ENCODE results near the gene FBXO15.
A peak's percentile ranks its signal among the peaks of the same experiment; 100 is the strongest.

Gene FBXO15

GRCh38 chr18:74147779-74148542, at the start of gene FBXO15, which contains the start of gene TIMM21:
FBXO15 (minus strand) TSS chr18:74147834; CDS start chr18:74147785, 49 bp downstream.
TIMM21 (plus strand) TSS chr18:74148523; CDS start chr18:74148809, 286 bp downstream.
- DNase-seq, result peak; percentile 96

GRCh38 chr18:74196220-74197119, 48.8 kb upstream of the FBXO15 start:
- peak; percentile 50 for DNase-seq

GRCh38 chr18:74194691-74195090, 47.1 kb upstream of the FBXO15 start:
- no peak for DNase-seq

- DNase-seq, result no peak
Observed at GRCh38 chr18:74191577-74191976, 43.9 kb upstream of the FBXO15 start.

- DNase-seq, result no peak
Observed at GRCh38 chr18:74190086-74190485, 42.5 kb upstream of the FBXO15 start.

GRCh38 chr18:74186661-74187060, 39.0 kb upstream of the FBXO15 start:
- DNase-seq, result no peak

- DNase-seq, result no peak
Observed at GRCh38 chr18:74185860-74186259, 38.2 kb upstream of the FBXO15 start.

- DNase-seq, result no peak
Observed at GRCh38 chr18:74184875-74185274, 37.2 kb upstream of the FBXO15 start.

GRCh38 chr18:74183130-74183529, 35.5 kb upstream of the FBXO15 start:
- DNase-seq, result peak; percentile 9

GRCh38 chr18:74182335-74182734, 34.7 kb upstream of the FBXO15 start:
- DNase-seq, result no peak

- no peak for DNase-seq
Observed at GRCh38 chr18:74179623-74180199, 32.1 kb upstream of the FBXO15 start.

- DNase-seq, result no peak
Observed at GRCh38 chr18:74178884-74179283, 31.2 kb upstream of the FBXO15 start.

- DNase-seq, result no peak
Observed at GRCh38 chr18:74175658-74176057, 28.0 kb upstream of the FBXO15 start.

- DNase-seq, result no peak
Observed at GRCh38 chr18:74173434-74173750, 25.8 kb upstream of the FBXO15 start.

GRCh38 chr18:74172697-74173433, 25.2 kb upstream of the FBXO15 start:
- DNase-seq, result no peak

GRCh38 chr18:74171910-74172606, 24.4 kb upstream of the FBXO15 start:
- no peak for DNase-seq

GRCh38 chr18:74166386-74166785, 18.8 kb upstream of the FBXO15 start:
- no peak for DNase-seq

GRCh38 chr18:74163019-74163660, 15.5 kb upstream of the FBXO15 start:
- DNase-seq, result no peak

- no peak for DNase-seq
Observed at GRCh38 chr18:74155276-74155675, 7.6 kb upstream of the FBXO15 start.

- no peak for DNase-seq
Observed at GRCh38 chr18:74154716-74155115, 7.1 kb upstream of the FBXO15 start.

- DNase-seq, result no peak
Observed at GRCh38 chr18:74153793-74154192, 6.2 kb upstream of the FBXO15 start.

- no peak for DNase-seq
Observed at GRCh38 chr18:74153377-74153776, 5.7 kb upstream of the FBXO15 start.
